A673 (cell line): ENCODE measurements around the gene DUS2. TPM values are rescaled to one million over a fixed set of nuclear protein-coding genes. Genes with fewer than 3 reads are reported as not detected.

Experiments
- BruUV-seq: library from RNA; stranded (reverse); fragments of 400-500 nt; replicated peaks from 2 replicates; lab custom pipeline; 2021; lab: Mats Ljungman, UMichigan
- CTCF ChIA-PET: fragments of 300-600 bp; sonication (Branson Sonifier 250); formaldehyde crosslinking; loops from one replicate; lab custom pipeline; 2022; ENCODE audit warnings: antibody characterized with exemption; lab: Charles Lee
- POLR2A ChIA-PET: fragments of 300-600 bp; sonication (Branson Sonifier 250); formaldehyde crosslinking; loops from one replicate; lab custom pipeline; 2022; ENCODE audit warnings: antibody characterized with exemption; ENCODE audit not compliant: low non-redundant PET; lab: Charles Lee
- DNase-seq: peaks from one replicate; pipeline ENCODE4 v3.0.0-alpha.2; 2015; ENCODE audit warnings: low spot score
- H3K27ac ChIP-seq: fragments of 200-600 bp; sonication (generic); 2 replicates; pipeline ENCODE4 v1.5.1; 2016; ENCODE audit warnings: mixed run types, low read depth, mild to moderate bottlenecking, mixed read lengths, antibody characterized with exemption, low read length; ENCODE audit not compliant: poor library complexity, severe bottlenecking
- H3K27me3 ChIP-seq: fragments of 200-600 bp; sonication (generic); replicated peaks from 2 replicates; pipeline ENCODE4 v1.6.1; 2017; ENCODE audit warnings: mixed run types, low read depth, mild to moderate bottlenecking, mixed read lengths, antibody characterized with exemption, low read length; ENCODE audit not compliant: insufficient read depth, poor library complexity
- H3K36me3 ChIP-seq: fragments of 200-600 bp; sonication (generic); 2 replicates; pipeline ENCODE4 v1.6.1; 2016; ENCODE audit warnings: mixed run types, mild to moderate bottlenecking, mixed read lengths, antibody characterized with exemption, low read length; ENCODE audit not compliant: insufficient read depth, poor library complexity, severe bottlenecking
- H3K4me1 ChIP-seq: fragments of 200-600 bp; sonication (generic); 2 replicates; pipeline ENCODE4 v1.6.1; 2017; ENCODE audit warnings: mixed run types, mild to moderate bottlenecking, mixed read lengths, antibody characterized with exemption, low read length; ENCODE audit not compliant: insufficient read depth, poor library complexity, severe bottlenecking
- H3K4me3 ChIP-seq: fragments of 200-600 bp; sonication (generic); 2 replicates; pipeline ENCODE4 v1.5.1; 2016; ENCODE audit warnings: low read depth, mixed run types, mild to moderate bottlenecking, mixed read lengths, low read length; ENCODE audit not compliant: poor library complexity, severe bottlenecking
- H3K9me3 ChIP-seq: fragments of 200-600 bp; sonication (generic); 2 replicates; pipeline ENCODE4 v1.6.1; 2016; ENCODE audit warnings: mixed run types, low read depth, mild to moderate bottlenecking, mixed read lengths, antibody characterized with exemption, low read length; ENCODE audit not compliant: poor library complexity, severe bottlenecking
- CTCF ChIP-seq: fragments of 300-800, 200-600 bp; sonication (generic); conservative IDR thresholded peaks from 2 replicates; pipeline ENCODE4 v1.5.1; 2017; ENCODE audit warnings: low read depth, mild to moderate bottlenecking, antibody characterized with exemption, low read length, moderate library complexity, mixed read lengths
- EZH2 ChIP-seq: fragments of 200-600 bp; sonication (generic); IDR thresholded peaks from 2 replicates; pipeline ENCODE4 v1.6.1; 2017; ENCODE audit warnings: borderline replicate concordance, low read depth, mild to moderate bottlenecking, mixed read lengths, antibody characterized with exemption, low read length; ENCODE audit not compliant: poor library complexity, severe bottlenecking
- intact Hi-C: fragments of 100-400 bp; cut with micrococcal nuclease; formaldehyde crosslinking; loops from one replicate; pipeline ENCODE4 v1.10.0; 2022; ENCODE audit not compliant: unreplicated experiment
- total RNA-seq: library from RNA; stranded (reverse); gene quantifications from 2 replicates; pipeline ENCODE4 v1.2.3, GENCODE V29; 2021

Gene DUS2
- total RNA-seq, 1 experiment from 2014 or later: 19.7 TPM

DNA sequence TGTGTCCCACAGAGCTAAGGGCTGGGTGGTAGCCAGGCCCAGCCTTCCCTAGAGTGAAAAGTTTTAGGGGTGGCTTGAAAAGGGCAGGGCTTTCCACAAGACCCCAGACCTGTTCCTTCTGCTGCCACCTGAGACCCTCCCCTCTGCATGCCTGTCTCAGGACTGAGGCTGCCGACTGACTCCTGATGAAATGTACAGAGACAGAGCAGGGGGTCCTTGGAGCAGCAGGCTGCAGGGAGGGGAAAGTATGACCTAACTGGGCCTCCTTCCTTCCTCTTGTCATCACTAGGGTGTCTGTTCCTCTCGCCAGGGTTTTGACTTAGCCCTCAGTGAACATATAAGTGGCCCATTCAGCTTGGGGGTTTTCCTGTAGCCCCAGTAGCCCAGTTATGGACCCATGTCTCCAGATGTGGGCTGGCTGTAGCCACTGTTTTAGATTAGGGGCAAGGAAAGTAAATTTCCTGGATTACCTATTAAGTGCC, 47.2 kb downstream of the DUS2 start:
- Histone ChIP-seq H3K27me3 (no peaks in the 10 kb centered on the region), H3K9me3 (no peaks in the 10 kb centered on the region), H3K27ac (no peak overlapping the region), H3K4me3 (no peak overlapping the region), H3K4me1 (peaks cover 5% of the 10 kb centered on the region), H3K36me3 (no peaks in the 10 kb centered on the region)
- intact Hi-C loops: no loop called here
- TF ChIP-seq CTCF (no peak), EZH2 (no peak)
- no peak for DNase-seq
- BruUV-seq: no TSS peak
- POLR2A ChIA-PET: no interaction called here
- CTCF ChIA-PET: interaction anchor here (0.6 kb wide), 1 partner anchor 136 kb away, joined by 3 read pairs; no protein-coding TSS in a partner anchor

DNA sequence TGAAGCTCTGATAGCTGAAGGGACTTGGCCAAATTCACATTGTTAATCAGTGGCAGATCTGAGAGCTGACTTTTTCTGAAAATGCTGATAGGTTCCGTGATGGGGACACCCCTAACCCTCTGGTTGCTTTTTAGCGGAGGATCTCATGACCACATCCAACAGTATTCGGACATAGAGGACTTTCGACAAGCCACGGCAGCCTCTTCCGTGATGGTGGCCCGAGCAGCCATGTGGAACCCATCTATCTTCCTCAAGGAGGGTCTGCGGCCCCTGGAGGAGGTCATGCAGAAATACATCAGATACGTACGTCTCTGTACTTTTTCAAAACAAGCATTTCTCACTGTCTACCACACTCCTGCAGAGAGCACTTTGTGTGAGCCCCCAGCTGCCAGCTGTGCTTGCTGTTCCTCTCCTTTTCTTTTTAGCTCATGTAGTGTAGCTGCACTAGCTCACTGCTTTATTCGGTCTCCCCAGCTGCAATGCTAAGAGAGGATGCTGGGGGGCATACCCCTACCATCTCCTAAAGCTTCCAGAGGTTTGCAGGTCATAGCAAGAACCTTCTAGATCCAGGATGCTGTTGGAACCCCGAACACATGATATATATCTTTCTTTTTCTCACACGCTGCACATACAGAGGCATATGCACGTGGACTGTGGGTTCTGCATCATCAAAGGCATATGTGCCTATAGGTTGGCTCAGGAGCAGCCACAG, 47.9 kb downstream of the DUS2 start:
- intact Hi-C loops: no loop called here

GRCh38 chr16:68071518-68071901, 48.4 kb downstream of the DUS2 start:
- POLR2A ChIA-PET: no interaction called here
- TF ChIP-seq CTCF (no peak), EZH2 (no peak)
- CTCF ChIA-PET: no interaction called here
- Histone ChIP-seq H3K36me3 (peaks cover 4% of the 10 kb centered on the region), H3K9me3 (no peaks in the 10 kb centered on the region), H3K4me3 (no peak overlapping the region), H3K4me1 (peaks cover 5% of the 10 kb centered on the region), H3K27ac (no peak overlapping the region), H3K27me3 (no peaks in the 10 kb centered on the region)
- DNase-seq: no peak
- no TSS peak for BruUV-seq
- intact Hi-C loops: no loop called here

More for the DNA sequence above, 47.9 kb downstream of the DUS2 start:
- POLR2A ChIA-PET: no interaction called here
- Histone ChIP-seq H3K9me3 (no peaks in the 10 kb centered on the region), H3K4me3 (no peak overlapping the region), H3K27ac (no peak overlapping the region), H3K4me1 (peaks cover 5% of the 10 kb centered on the region), H3K27me3 (no peaks in the 10 kb centered on the region), H3K36me3 (no peaks in the 10 kb centered on the region)
- no peak for DNase-seq
- TF ChIP-seq EZH2 (no peak), CTCF (no peak)
- BruUV-seq: no TSS peak
- CTCF ChIA-PET: no interaction called here
